22Rv1 (cell line): ENCODE measurements around the gene GPATCH11.

Source experiments
- CTCF ChIP-seq: fragments of 450-650 bp; IDR thresholded peaks from 2 replicates; pipeline ENCODE4 v1.5.1; 2017; ENCODE audit warnings: mild to moderate bottlenecking
- ZFX ChIP-seq: fragments of 450-650 bp; IDR thresholded peaks from 2 replicates; pipeline ENCODE4 v1.6.1; 2017; ENCODE audit warnings: antibody characterized with exemption, borderline replicate concordance

- TF ChIP-seq CTCF (no peak), ZFX (no peak)
These were observed 26.2 kb downstream of the GPATCH11 start for GRCh38 chr2:37110306-37111212.
